MG63 (cell line): ENCODE results near the gene SWSAP1. TPM values are rescaled to one million over a fixed set of nuclear protein-coding genes. Genes with fewer than 3 reads are reported as not detected.
"Not testable (repeated sequence)": the region's sequence is repeated elsewhere in the genome, so short reads cannot be mapped to it uniquely, and the experiment has no call there.

ENCODE experiments used
- DNase-seq: peaks from one replicate; pipeline ENCODE4 v3.0.0-alpha.2; 2020
- H3K27me3 ChIP-seq: fragments of 250-450 bp; sonication (Bioruptor Pico); 2 replicates; pipeline ENCODE4 v1.5.1; 2020; ENCODE audit warnings: mild to moderate bottlenecking, moderate library complexity
- H3K36me3 ChIP-seq: fragments of 250-450 bp; sonication (Bioruptor Pico); 2 replicates; pipeline ENCODE4 v1.5.1; 2020; ENCODE audit warnings: mild to moderate bottlenecking, moderate library complexity
- H3K4me3 ChIP-seq: fragments of 250-450 bp; sonication (Bioruptor Pico); 2 replicates; pipeline ENCODE4 v1.5.1; 2020; ENCODE audit warnings: mild to moderate bottlenecking, moderate library complexity
- H3K9me3 ChIP-seq: fragments of 250-450 bp; sonication (Bioruptor Pico); 2 replicates; pipeline ENCODE4 v1.5.1; 2020; ENCODE audit warnings: mild to moderate bottlenecking, moderate library complexity
- total RNA-seq: library from RNA; depleted of rRNA; stranded (reverse); fragments of >200 nt; shearing (Covaris generic); gene quantifications from 2 replicates; pipeline ENCODE4 v1.2.3, GENCODE V29; 2014; ENCODE audit warnings: low replicate concordance

Gene SWSAP1
- total RNA-seq, 1 experiment from 2014 or later, result 3.1 TPM

GRCh38 chr19:11387162-11388034, 12.9 kb downstream of the SWSAP1 start:
- peaks cover 8% of the 10 kb centered on the region; the same call in 1 of the 2 replicates for H3K27me3 ChIP-seq
- H3K4me3 ChIP-seq, result no peak overlapping the region
- peaks cover 3% of the 10 kb centered on the region; the same call in 1 of the 2 replicates for H3K9me3 ChIP-seq
- H3K36me3 ChIP-seq, result no peaks in the 10 kb centered on the region
- DNase-seq, result no peak

- Histone ChIP-seq H3K4me3 (no peak overlapping the region), H3K27me3 (no peaks in the 10 kb centered on the region), H3K36me3 (no peaks in the 10 kb centered on the region), H3K9me3 (peaks cover 3% of the 10 kb centered on the region; the same call in 1 of the 2 replicates)
- no peak for DNase-seq
Measured at GRCh38 chr19:11390359-11390758, 15.9 kb downstream of the SWSAP1 start.

GRCh38 chr19:11390933-11391680, 16.6 kb downstream of the SWSAP1 start:
- H3K4me3 ChIP-seq, result no peak overlapping the region
- no peak for DNase-seq
- H3K27me3 ChIP-seq, result no peaks in the 10 kb centered on the region
- H3K36me3 ChIP-seq, result no peaks in the 10 kb centered on the region
- peaks cover 3% of the 10 kb centered on the region; the same call in 1 of the 2 replicates for H3K9me3 ChIP-seq

GRCh38 chr19:11397089-11397610, 22.7 kb downstream of the SWSAP1 start:
- Histone ChIP-seq H3K27me3 (no peaks in the 10 kb centered on the region), H3K4me3 (no peak overlapping the region), H3K9me3 (no peaks in the 10 kb centered on the region), H3K36me3 (no peaks in the 10 kb centered on the region)
- DNase-seq, result no peak

- no peaks in the 10 kb centered on the region for H3K27me3 ChIP-seq
- no peaks in the 10 kb centered on the region for H3K9me3 ChIP-seq
- DNase-seq, result no peak
- no peak overlapping the region for H3K4me3 ChIP-seq
- H3K36me3 ChIP-seq, result no peaks in the 10 kb centered on the region
Measured at GRCh38 chr19:11399667-11400066, 25.2 kb downstream of the SWSAP1 start.

- Histone ChIP-seq H3K9me3 (no peaks in the 10 kb centered on the region), H3K27me3 (no peaks in the 10 kb centered on the region), H3K4me3 (no peak overlapping the region), H3K36me3 (no peaks in the 10 kb centered on the region)
- no peak for DNase-seq
Measured at GRCh38 chr19:11400798-11401197, 26.3 kb downstream of the SWSAP1 start.

- Histone ChIP-seq H3K27me3 (no peaks in the 10 kb centered on the region), H3K9me3 (no peaks in the 10 kb centered on the region), H3K4me3 (no peak overlapping the region), H3K36me3 (no peaks in the 10 kb centered on the region)
- no peak for DNase-seq
Measured at GRCh38 chr19:11401808-11402543, 27.5 kb downstream of the SWSAP1 start.

GRCh38 chr19:11404588-11405222, 30.2 kb downstream of the SWSAP1 start:
- Histone ChIP-seq H3K4me3 (no peak overlapping the region), H3K9me3 (no peaks in the 10 kb centered on the region), H3K36me3 (no peaks in the 10 kb centered on the region), H3K27me3 (no peaks in the 10 kb centered on the region)
- no peak for DNase-seq

GRCh38 chr19:11405846-11406643, 31.6 kb downstream of the SWSAP1 start:
- no peak for DNase-seq
- no peak overlapping the region for H3K4me3 ChIP-seq

GRCh38 chr19:11406703-11407236, 32.3 kb downstream of the SWSAP1 start:
- not testable (repeated sequence) for H3K9me3 ChIP-seq, DNase-seq, H3K4me3 ChIP-seq, H3K27me3 ChIP-seq, H3K36me3 ChIP-seq

More at GRCh38 chr19:11405846-11406643, 31.6 kb downstream of the SWSAP1 start:
- Histone ChIP-seq H3K9me3 (no peaks in the 10 kb centered on the region), H3K36me3 (no peaks in the 10 kb centered on the region), H3K27me3 (no peaks in the 10 kb centered on the region)

- H3K4me3 ChIP-seq, result no peak overlapping the region
- no peaks in the 10 kb centered on the region for H3K9me3 ChIP-seq
- no peak for DNase-seq
- no peaks in the 10 kb centered on the region for H3K36me3 ChIP-seq
- H3K27me3 ChIP-seq, result no peaks in the 10 kb centered on the region
Measured at GRCh38 chr19:11408591-11408990, 34.1 kb downstream of the SWSAP1 start.

GRCh38 chr19:11410682-11411081, 36.2 kb downstream of the SWSAP1 start:
- no peaks in the 10 kb centered on the region; the same call in 1 of the 2 replicates for H3K9me3 ChIP-seq
- H3K27me3 ChIP-seq, result peaks cover 3% of the 10 kb centered on the region; the same call in 1 of the 2 replicates
- H3K36me3 ChIP-seq, result no peaks in the 10 kb centered on the region
- H3K4me3 ChIP-seq, result no peak overlapping the region
- DNase-seq, result no peak

- H3K27me3 ChIP-seq, result peaks cover 26% of the 10 kb centered on the region
- no peak for DNase-seq
- no peaks in the 10 kb centered on the region; the same call in 1 of the 2 replicates for H3K9me3 ChIP-seq
- H3K36me3 ChIP-seq, result no peaks in the 10 kb centered on the region
- no peak overlapping the region for H3K4me3 ChIP-seq
Measured at GRCh38 chr19:11414544-11414943, 40.1 kb downstream of the SWSAP1 start.

GRCh38 chr19:11416346-11417052, 42.0 kb downstream of the SWSAP1 start:
- no peak for DNase-seq
- no peaks in the 10 kb centered on the region for H3K36me3 ChIP-seq
- no peak overlapping the region for H3K4me3 ChIP-seq

More at GRCh38 chr19:11416346-11417052, 42.0 kb downstream of the SWSAP1 start:
- no peaks in the 10 kb centered on the region; the same call in 1 of the 2 replicates for H3K9me3 ChIP-seq
- peaks cover 41% of the 10 kb centered on the region for H3K27me3 ChIP-seq
